SKM-1 treated with dmso at 0.1 percent for 144 hours (cell line): ENCODE data around the gene SGSM1.
A peak's percentile ranks its signal among the peaks of the same experiment; 100 is the strongest.

Source experiments
- DNase-seq: peaks from one replicate; lab custom pipeline; 2025; ENCODE audit not compliant: unreplicated experiment; lab: John Stamatoyannopoulos, UW

The SGSM1 gene

GRCh38 chr22:24803064-24803542, 2.9 kb upstream of the SGSM1 start:
- DNase-seq: peak; percentile 16

GRCh38 chr22:24806663-24807001, 621 bp downstream of the SGSM1 start:
- no peak for DNase-seq

GRCh38 chr22:24807284-24807950, 1.4 kb downstream of the SGSM1 start:
- DNase-seq: no peak

- DNase-seq: no peak
These were observed 3.3 kb downstream of the SGSM1 start for GRCh38 chr22:24809331-24809730.

GRCh38 chr22:24810043-24810749, 4.2 kb downstream of the SGSM1 start:
- DNase-seq: no peak

- DNase-seq: no peak
These were observed 7.2 kb downstream of the SGSM1 start for GRCh38 chr22:24812950-24813775.

- DNase-seq: no peak
These were observed 8.1 kb downstream of the SGSM1 start for GRCh38 chr22:24813861-24814770.

- DNase-seq: no peak
These were observed 10.8 kb downstream of the SGSM1 start for GRCh38 chr22:24816806-24817205.

GRCh38 chr22:24819487-24819886, 13.5 kb downstream of the SGSM1 start:
- DNase-seq: no peak

GRCh38 chr22:24819911-24820461, 14.0 kb downstream of the SGSM1 start:
- no peak for DNase-seq

- no peak for DNase-seq
These were observed 16.5 kb downstream of the SGSM1 start for GRCh38 chr22:24822471-24822870.

- no peak for DNase-seq
These were observed 17.8 kb downstream of the SGSM1 start for GRCh38 chr22:24823787-24824186.

GRCh38 chr22:24824250-24824649, 18.2 kb downstream of the SGSM1 start:
- DNase-seq: no peak

GRCh38 chr22:24824915-24825314, 18.9 kb downstream of the SGSM1 start:
- DNase-seq: no peak

GRCh38 chr22:24826710-24827285, 20.8 kb downstream of the SGSM1 start:
- no peak for DNase-seq

- DNase-seq: no peak
These were observed 21.3 kb downstream of the SGSM1 start for GRCh38 chr22:24827296-24827695.

- no peak for DNase-seq
These were observed 24.4 kb downstream of the SGSM1 start for GRCh38 chr22:24830205-24830979.

GRCh38 chr22:24831687-24832086, 25.7 kb downstream of the SGSM1 start:
- no peak for DNase-seq

GRCh38 chr22:24833881-24834495, 28.0 kb downstream of the SGSM1 start:
- DNase-seq: no peak
